C4-2B (cell line): ENCODE results near the gene RDX.

Experiments used
- CTCF ChIP-seq: fragments of 450-650 bp; conservative IDR thresholded peaks from 2 replicates; pipeline ENCODE4 v1.5.1; 2017; ENCODE audit warnings: mild to moderate bottlenecking
- ZFX ChIP-seq: fragments of 450-650 bp; IDR thresholded peaks from 2 replicates; pipeline ENCODE4 v1.6.1; 2017

- TF ChIP-seq CTCF (no peak), ZFX (no peak)
These were observed 27.4 kb upstream of the RDX start for GRCh38 chr11:110323786-110324185.
